Sigmoid colon (tissue), 7 donors: ENCODE measurements around the gene BCAR3. TPM values are rescaled to one million over a fixed set of nuclear protein-coding genes. Genes with fewer than 3 reads are reported as not detected.

ENCODE experiments used
- DNase-seq: peaks from one replicate; pipeline ENCODE4 v3.0.0-alpha.2; 2019
- H3K27ac ChIP-seq, 4 donors: fragments of 200-600 bp; sonication (generic); one replicate each; pipeline ENCODE4 v1.5.1; 2016 to 2019; ENCODE audit warnings: mild to moderate bottlenecking in 1 of 4
- H3K27me3 ChIP-seq, 3 donors: fragments of 200-600 bp; sonication (generic); one replicate each; pipeline ENCODE4 v1.5.1; 2019; ENCODE audit warnings: mild to moderate bottlenecking in 1 of 3
- H3K36me3 ChIP-seq, 4 donors: fragments of 200-600 bp; sonication (generic); one replicate each; pipeline ENCODE4 v1.5.1; 2016 to 2019
- H3K4me1 ChIP-seq, 4 donors: fragments of 200-600 bp; sonication (generic); one replicate each; pipeline ENCODE4 v1.5.1; 2017 to 2019
- H3K4me3 ChIP-seq, 4 donors: fragments of 200-600 bp; sonication (generic); one replicate each; pipeline ENCODE4 v1.5.1; 2017 to 2019; ENCODE audit warnings: mild to moderate bottlenecking in 2 of 4, moderate library complexity in 1 of 4
- H3K9me3 ChIP-seq, 4 donors: fragments of 200-600 bp in 3 of 4; sonication (generic) in 3 of 4; one replicate each; pipeline versions ENCODE4 v1.5.1 to v1.6.1; 2013 to 2019
- CTCF ChIP-seq, 4 experiments: fragments of 450-650 bp in 3 of 4; fragments of 200-600 bp in 1 of 4; IDR thresholded peaks; one replicate each; pipeline ENCODE4 v1.5.1; 2016 to 2019; ENCODE audit warnings: antibody characterized with exemption in 4 of 4, mild to moderate bottlenecking in 3 of 4, moderate library complexity in 2 of 4
- EP300 ChIP-seq, 4 donors: sonication (generic); formaldehyde crosslinking; IDR thresholded peaks; one replicate each; pipeline ENCODE4 v1.6.1; 2017; ENCODE audit warnings: antibody characterized with exemption in 4 of 4
- POLR2A ChIP-seq, 2 donors: fragments of 450-650 bp; IDR thresholded peaks; one replicate each; pipeline ENCODE4 v1.6.1; 2016; ENCODE audit warnings: antibody characterized with exemption in 2 of 2, mild to moderate bottlenecking in 2 of 2, moderate library complexity in 2 of 2
- POLR2AphosphoS5 ChIP-seq, 4 donors: sonication (generic); formaldehyde crosslinking; IDR thresholded peaks; one replicate each; pipeline ENCODE4 v1.6.1; 2017; ENCODE audit warnings: antibody characterized with exemption in 4 of 4
- WGBS, 2 donors: extraction: QIAGEN DNeasy Blood & Tissue Kit; methylation state at CpG; one replicate each; pipeline ENCODE4 v1.1.7; 2013; 5-methylcytosine and 5-hydroxymethylcytosine counted together
- intact Hi-C: fragments of 100-400 bp; cut with DNase I; formaldehyde crosslinking; loops from one replicate; pipeline ENCODE4 v1.15.1; 2023
- polyA plus RNA-seq, 3 donors: library from polyadenylated mRNA; stranded (reverse); fragments of 200-250 nt; gene quantifications; one replicate each; pipeline ENCODE4 v1.2.3, GENCODE V29; 2013
- total RNA-seq, 4 donors: library from RNA; depleted of rRNA; stranded (reverse); fragments of >200 nt; gene quantifications; one replicate each; pipeline ENCODE4 v1.1.0, GENCODE V29; 2016
- donor health status: healthy with polysubstance abuse.
- donor health status: Bipolar disorder and iron deficiency.
- donor health status: healthy.

BCAR3 gene
- total and polyA plus RNA-seq, 7 donors = 12.3 to 43.2 (median 22.1) TPM

- Histone ChIP-seq H3K27me3 (no peaks in the 10 kb centered on the region), H3K36me3 (no peaks in the 10 kb centered on the region), H3K4me1 (peaks cover 0 to 7% (median 4%) of the 10 kb centered on the region in 4 donors), H3K4me3 (no peak overlapping the region), H3K27ac (no peak overlapping the region), H3K9me3 (no peaks in the 10 kb centered on the region)
- DNase-seq = no peak
- TF ChIP-seq POLR2A (IDR thresholded peaks at IDR 0.05) (no peak), CTCF (IDR thresholded peaks at IDR 0.05) (no peak), EP300 (IDR thresholded peaks at IDR 0.05) (no peak), POLR2AphosphoS5 (IDR thresholded peaks at IDR 0.05) (no peak)
- WGBS, 2 donors = 87 to 92% methylated on average over 3 of the region's 3 CpGs
- intact Hi-C loops = no loop called here
Measured at GRCh38 chr1:93686504-93687250, 5.0 kb upstream of the BCAR3 start.

- no peaks in the 10 kb centered on the region for H3K9me3 ChIP-seq
- H3K36me3 ChIP-seq = no peaks in the 10 kb centered on the region
- H3K4me3 ChIP-seq = no peak overlapping the region
- H3K27me3 ChIP-seq = no peaks in the 10 kb centered on the region
- intact Hi-C loops = no loop called here
- WGBS, 2 donors = 86 to 94% methylated on average over 1 of the region's 1 CpG
- DNase-seq = no peak
- H3K27ac ChIP-seq = no peak overlapping the region
- TF ChIP-seq CTCF (IDR thresholded peaks at IDR 0.05) = no peak
- no peak for TF ChIP-seq EP300 (IDR thresholded peaks at IDR 0.05)
- TF ChIP-seq POLR2AphosphoS5 (IDR thresholded peaks at IDR 0.05) = no peak
- TF ChIP-seq POLR2A (IDR thresholded peaks at IDR 0.05) = no peak
- H3K4me1 ChIP-seq = peaks cover 0 to 6% (median 3%) of the 10 kb centered on the region in 4 donors
Measured at GRCh38 chr1:93685918-93686317, 4.3 kb upstream of the BCAR3 start.

- Histone ChIP-seq H3K36me3 (no peaks in the 10 kb centered on the region), H3K27me3 (no peaks in the 10 kb centered on the region), H3K4me3 (no peak overlapping the region), H3K27ac (no peak overlapping the region), H3K4me1 (peaks cover 0 to 25% (median 9%) of the 10 kb centered on the region in 4 donors), H3K9me3 (no peaks in the 10 kb centered on the region)
- no peak for TF ChIP-seq POLR2AphosphoS5 (IDR thresholded peaks at IDR 0.05)
- no peak for TF ChIP-seq EP300 (IDR thresholded peaks at IDR 0.05)
- TF ChIP-seq CTCF (IDR thresholded peaks at IDR 0.05) = no peak
- WGBS, 2 donors = 67 to 85% methylated on average over 2 of the region's 2 CpGs
- intact Hi-C loops = no loop called here
- DNase-seq = no peak
Measured at GRCh38 chr1:93683234-93683633, 1.6 kb upstream of the BCAR3 start.

- H3K27me3 ChIP-seq = no peaks in the 10 kb centered on the region
- H3K4me3 ChIP-seq = peak overlapping the region; percentile 81 to 90 (median 88)
- H3K27ac ChIP-seq = peak overlapping the region; percentile 80 to 93 (median 90)
- H3K9me3 ChIP-seq = no peaks in the 10 kb centered on the region
- peaks cover 0 to 25% (median 9%) of the 10 kb centered on the region in 4 donors for H3K4me1 ChIP-seq
- intact Hi-C loops = loop anchor here (2.0 kb wide), 4 partner anchors 15 to 163 kb away; no protein-coding TSS in a partner anchor
- 6 to 17% methylated on average over 12 of the region's 12 CpGs for WGBS, 2 donors
- TF ChIP-seq POLR2AphosphoS5 (IDR thresholded peaks at IDR 0.05) (no peak), EP300 (IDR thresholded peaks at IDR 0.05) (no peak), POLR2A (IDR thresholded peaks at IDR 0.05) (no peak), CTCF (IDR thresholded peaks at IDR 0.05) (no peak)
- DNase-seq = no peak
- H3K36me3 ChIP-seq = no peaks in the 10 kb centered on the region
Measured at GRCh38 chr1:93681989-93682412, 364 bp upstream of the BCAR3 start.
